Activated CD4-positive, CD25-positive, alpha-beta regulatory T cell (primary cell): ENCODE data around the gene PPIP5K1.
"Not testable (repeated sequence)": the region's sequence is repeated elsewhere in the genome, so short reads cannot be mapped to it uniquely, and the experiment has no call there.

Experiments
- DNase-seq, 4 experiments: peaks; one replicate each; lab custom pipeline; 2025; lab: John Stamatoyannopoulos, UW

The PPIP5K1 gene

DNA sequence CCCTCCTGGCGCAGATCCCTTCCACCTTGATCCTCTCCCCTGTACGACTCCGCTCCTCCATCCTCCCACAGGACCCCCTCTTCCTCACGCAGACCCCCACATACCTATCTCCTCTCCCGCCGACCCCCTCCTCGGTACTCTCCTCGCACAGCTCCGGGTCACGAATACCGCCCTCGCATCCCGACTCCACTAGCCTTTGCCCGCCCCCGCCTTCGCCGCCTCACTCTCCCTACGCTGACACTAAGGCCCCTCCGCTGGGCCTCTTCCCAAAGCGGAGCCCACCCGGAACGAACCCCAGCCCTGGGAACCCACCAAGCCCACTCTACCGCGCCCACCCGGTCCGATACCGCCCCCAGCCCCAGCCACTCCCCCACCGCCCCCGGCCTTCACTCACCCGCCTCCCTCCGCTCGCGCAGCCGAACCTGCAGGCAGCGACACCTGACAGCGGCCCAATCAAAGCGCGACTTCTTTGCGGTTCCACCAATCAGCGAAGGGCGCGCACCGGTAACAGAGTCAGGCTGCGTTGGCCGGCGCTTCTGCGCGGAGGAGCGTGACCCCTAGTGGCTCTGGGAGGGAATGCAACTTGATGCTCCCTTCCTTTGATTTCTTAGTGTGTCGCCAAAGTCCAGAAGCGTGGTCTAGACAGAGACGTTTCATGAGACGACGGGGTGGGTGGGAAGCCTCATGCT lies at the start of gene PPIP5K1:
TSS of gene PPIP5K1 (minus strand) at position 431 of the 689 bp plus-strand sequence. CDS start 5,704 bp downstream, outside the sequence.
- not testable (repeated sequence) for DNase-seq

DNA sequence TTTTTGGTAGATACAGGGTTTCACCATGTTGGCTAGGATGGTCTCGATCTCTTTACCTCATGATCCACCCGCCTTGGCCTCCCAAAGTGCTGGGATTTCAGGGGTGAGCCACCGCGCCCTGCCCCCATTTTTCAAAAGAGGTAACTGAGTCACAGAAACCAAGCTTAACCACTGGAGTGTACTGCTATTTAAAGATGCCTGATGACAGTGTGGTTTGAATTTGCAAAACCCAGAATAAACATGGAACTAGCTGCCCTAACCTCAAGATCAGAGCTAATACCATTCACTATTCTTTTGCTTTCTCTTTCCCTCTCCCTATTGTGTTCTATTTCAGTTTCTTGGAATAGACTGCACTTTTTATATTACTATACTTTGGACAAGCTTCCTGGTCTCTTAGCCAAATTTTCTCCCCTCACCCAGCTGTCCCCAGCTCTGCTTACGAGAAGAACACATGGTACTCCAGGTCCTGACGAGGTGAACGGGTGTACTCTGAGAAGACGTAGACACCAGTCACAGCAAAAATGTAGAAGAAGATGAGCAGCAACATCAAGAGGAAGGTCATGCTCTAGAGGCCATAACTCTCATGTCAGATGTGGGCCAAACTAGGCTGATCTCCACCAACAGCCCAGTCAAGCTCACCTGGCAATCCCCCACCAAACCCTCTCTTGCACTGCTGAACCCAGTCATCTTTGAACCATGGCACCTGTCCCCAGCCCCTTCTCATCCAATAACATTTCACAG lies 48.6 kb upstream of the PPIP5K1 start:
- DNase-seq, result not testable (repeated sequence)

DNA sequence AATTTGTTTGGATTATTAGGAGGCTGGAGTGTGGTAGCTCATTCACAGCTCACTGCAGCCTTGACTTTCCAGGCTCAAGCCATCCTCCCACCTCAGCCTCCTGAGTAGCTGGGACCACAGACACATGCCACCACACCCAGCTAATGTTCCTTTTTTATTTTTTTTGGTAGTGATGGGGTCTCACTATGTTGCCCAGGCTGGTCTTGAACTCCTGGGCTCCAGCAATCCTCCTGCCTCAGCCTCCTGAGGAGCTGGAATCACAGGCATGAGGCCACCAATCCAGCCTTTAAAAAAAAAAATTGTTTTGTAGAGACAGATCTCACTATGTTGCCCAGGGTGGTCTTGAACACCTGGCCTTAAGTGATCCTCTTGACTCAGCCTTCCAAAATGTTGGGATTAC lies 36.9 kb upstream of the PPIP5K1 start:
- not testable (repeated sequence) for DNase-seq

DNA sequence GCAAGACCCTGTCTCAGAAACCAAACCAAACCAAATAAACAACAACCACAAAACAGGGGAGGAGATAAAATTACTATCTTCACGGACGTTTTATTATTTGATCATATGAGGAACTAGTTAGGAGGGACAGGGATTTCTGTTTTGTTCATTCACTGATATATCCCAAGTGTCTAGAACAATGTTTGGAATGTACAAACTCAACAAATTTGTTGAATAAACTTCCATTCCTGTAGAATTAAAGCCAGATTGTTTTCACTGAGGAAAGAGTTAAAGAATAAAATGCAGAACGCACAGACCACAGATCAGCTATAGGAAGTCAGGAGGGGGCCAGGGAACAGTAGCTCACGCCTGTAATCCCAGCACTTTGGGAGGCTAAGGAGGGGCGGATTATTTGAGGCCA lies 35.1 kb upstream of the PPIP5K1 start:
- no peak for DNase-seq

DNA sequence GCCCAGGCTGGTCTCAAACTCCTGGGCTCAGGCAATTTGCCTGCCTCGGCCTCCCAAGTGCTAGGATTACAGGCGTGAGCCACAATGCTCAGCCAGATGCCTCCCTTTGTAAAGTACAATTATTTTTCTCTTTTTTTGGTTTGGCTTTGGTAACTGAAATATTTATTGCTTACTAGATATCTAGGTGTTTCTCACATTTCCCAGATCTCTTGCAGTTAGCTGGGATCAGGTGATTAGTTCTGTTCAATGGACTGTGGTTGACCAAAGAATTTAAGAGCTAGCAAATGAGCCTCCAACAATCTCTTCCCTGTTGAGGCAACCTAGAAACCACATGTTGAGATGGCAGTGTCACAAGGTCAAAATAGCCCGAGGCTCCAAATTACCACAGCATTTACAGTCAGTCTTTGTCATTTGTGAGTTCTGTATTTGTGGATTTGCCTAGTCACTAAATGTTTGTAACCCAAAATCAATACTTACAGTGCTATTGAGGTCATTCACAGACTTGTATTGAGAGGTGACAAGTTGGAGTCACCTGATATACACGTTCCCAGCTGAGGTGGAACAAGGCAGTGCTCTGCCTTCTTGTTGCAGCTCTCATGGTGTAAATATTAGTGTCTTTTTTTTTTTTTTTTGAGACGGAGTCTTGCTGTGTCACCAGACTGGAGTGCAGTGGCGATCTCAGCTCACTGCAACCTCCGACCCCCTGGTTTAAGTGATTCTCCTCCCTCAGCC lies 32.2 kb upstream of the PPIP5K1 start:
- DNase-seq, result not testable (repeated sequence)

DNA sequence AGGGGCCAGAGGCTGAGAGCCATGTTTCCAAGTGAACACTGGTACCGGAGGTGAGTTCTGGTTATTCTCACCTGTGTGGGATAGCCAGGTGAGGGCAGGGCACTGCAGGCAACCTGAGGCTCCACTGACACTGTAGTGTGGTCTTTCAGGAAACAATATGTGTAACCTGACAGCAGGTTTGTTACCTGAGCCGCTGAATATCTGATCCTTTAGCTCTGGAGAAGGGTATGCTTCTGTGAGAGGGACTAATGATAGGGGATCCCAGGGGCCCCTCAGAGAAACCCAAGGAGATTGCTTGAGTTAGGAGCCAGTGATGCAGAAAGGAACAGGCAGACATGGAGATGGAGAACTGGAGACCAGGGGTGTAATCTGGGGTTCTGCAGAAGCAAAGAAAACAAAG lies 28.7 kb upstream of the PPIP5K1 start, which contains the start of gene STRC:
TSS of gene STRC (minus strand) at position 101 of the 400 bp plus-strand sequence. CDS start at position 23, 78 bp downstream.
- DNase-seq, result not testable (repeated sequence)

DNA sequence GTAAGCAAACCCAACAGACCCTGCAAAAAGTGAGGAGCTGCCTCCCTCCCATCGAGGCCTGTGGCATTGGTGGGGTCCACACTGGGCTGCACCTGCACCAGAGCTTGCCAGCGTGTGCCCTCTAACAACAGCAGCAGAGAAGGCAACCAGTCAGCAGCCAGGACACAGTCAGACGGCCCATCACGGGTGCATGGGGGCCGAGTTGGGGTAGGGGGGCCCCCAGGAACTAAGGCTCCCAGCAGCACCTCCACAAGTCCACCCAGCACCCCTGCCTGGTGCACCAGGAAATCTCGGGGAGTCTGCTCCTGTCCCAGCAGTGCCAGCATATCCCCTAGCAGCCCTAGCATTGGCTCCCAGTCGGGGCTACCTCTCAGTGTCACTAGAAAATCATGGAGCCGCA lies 27.7 kb upstream of the PPIP5K1 start:
- DNase-seq, result not testable (repeated sequence)

DNA sequence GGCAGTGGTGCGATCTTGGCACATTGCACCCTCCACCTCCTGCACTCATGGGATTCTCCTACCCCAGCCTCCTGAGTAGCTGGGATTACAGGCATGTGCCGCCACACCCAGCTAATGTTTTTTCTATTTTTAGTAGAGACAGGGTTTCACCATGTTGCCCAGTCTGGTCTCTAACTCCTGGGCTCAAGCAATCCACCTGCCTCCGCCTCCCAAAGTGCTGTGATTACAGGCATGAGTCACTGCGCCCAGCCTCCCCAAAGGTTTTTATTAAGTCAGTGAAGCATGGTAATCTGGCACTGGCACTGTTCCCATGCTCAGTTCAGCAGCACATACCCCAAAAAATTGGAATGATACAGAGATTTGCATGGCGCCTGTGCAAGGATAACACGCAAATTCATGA lies 12.2 kb upstream of the PPIP5K1 start:
- DNase-seq, result not testable (repeated sequence)

DNA sequence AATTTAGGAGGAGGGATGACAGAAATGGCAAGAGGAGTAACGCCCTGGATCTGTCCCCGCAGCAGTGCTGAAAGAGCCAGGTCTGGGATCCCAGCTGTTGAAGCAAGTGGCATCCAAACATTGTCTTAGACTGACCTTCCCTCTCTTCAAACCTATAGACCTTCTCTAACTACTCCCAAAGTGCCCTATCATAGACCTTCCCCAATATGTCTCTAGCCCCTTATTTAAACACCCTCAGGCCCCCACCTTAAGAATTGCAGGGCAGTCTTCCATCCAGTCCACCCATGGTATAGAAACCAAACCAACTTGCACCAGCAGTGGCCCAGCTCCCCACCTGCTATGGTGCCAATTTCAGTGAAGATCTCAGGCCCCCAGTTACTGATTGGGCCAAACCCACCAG lies 10.2 kb upstream of the PPIP5K1 start:
- DNase-seq, result not testable (repeated sequence)

DNA sequence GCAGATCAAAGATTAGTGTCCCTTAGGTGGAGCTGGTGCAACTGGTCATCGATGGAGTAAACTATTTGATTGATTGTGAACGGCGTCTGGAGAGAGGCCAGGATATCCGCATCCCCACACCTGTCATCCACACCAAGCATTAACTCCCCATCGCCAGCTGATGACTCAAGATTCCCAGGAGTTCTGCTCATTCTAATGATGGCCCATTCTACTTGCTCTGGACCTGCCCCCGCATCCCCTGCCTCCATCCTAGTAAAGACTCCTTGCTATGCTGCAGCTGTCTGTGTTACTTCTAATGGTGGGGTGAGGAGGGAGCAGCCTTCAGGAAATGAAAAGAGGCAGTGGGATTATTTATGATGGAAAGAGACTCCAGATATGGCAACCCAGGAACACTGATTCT lies 9.1 kb upstream of the PPIP5K1 start:
- DNase-seq, result not testable (repeated sequence)

DNA sequence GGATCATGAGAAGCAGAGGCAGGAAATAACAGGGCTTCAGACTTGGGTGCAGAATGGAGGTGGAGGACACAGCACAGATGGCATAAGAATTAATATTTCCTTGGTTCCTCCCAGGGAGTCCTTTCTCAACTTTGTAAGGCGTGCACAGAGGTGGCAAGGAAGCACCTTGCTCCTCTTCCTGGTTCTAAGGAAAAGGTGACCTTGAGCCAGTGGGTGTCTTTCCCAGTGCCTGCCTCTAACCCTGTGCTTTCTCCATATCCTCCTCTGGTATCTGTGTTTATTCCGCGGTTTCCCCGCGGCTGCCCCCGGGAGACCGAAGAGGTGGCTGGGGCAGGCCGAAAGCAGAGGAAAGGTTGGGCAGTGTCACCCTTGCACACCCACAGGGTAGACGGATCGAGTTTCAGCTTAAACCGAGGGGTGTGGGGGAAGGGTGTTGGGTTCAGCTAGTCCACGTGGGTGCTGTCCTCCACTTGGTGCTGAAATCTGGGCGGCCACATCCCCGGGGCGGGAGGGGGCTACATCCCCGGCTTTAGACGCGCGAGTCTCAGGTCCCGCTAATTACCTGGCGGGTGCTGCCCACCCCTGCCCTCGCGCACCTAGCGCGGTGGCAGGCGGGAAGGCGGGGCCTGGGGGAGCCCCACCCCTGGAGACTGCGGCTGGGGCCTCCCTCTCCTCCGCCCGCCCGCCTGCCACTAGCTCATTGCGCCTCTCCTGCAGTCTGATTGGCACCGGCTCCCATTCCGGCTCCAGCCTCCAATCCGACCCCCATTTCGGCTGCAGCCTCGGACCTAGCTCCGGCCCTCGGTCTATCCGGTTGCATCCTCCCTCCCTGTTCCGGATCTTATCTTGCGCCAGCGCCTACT lies 3.6 kb upstream of the PPIP5K1 start, which contains the start of gene CKMT1B:
TSS of gene CKMT1B (plus strand) at position 700 of the 863 bp plus-strand sequence. CDS start 192 bp downstream, outside the sequence.
- not testable (repeated sequence) for DNase-seq

DNA sequence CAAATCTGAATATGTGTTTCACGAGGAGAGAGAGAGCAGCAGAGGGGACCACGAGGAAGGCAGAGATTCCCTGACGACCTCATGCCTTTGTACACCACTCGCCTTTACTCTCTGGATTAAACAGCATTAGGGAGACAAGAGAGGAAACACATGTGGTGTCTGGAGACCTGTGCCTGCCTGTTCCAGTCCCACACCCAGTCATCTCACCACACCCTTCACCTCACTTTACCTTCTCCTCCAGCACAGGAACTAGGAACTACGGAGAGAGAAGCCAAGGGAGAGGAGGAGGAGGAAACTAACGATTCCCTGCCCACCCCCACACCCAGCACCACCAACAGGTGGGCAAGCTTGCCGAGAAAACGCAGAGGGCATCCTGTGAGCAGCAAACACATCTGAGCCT lies 2.8 kb upstream of the PPIP5K1 start:
- not testable (repeated sequence) for DNase-seq

DNA sequence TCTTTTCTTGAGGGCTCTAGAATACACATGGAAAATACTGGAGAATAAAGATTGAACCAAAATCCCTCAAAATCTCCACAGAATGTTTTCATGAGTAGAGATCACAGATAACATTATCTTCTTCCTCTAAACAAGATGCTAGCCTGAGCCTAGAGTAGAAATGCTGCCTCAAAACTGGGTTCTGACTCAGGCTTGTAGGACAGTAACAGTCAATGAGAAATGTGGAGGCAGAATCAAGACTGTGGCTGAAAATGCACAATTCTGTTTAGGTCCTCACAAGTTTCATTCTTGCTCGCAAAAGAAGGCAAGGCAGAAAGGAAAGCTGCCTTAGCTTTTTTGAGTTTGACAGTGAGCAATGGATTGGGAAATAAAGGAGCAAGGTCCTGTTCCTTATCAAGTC lies 15.4 kb downstream of the PPIP5K1 start:
- not testable (repeated sequence) for DNase-seq

DNA sequence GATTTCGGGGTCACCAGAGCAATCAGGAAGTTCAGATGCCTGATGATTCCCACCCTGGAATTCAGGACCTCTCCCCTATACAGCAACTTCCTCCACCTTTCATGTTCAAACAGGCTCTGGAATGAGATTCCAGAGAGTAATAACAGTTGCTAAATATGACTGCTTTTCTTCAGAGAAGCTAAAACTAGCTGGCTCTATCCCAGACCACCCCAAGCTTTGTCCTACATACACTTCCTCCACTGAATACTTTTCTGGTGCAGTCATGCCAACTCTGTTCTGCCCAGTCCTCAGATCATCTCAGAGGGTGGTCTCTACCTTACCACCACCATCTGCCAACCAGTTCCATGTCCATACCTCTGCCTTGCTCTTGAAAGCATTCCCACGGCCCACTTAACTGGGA lies 23.4 kb downstream of the PPIP5K1 start:
- DNase-seq, result not testable (repeated sequence)

DNA sequence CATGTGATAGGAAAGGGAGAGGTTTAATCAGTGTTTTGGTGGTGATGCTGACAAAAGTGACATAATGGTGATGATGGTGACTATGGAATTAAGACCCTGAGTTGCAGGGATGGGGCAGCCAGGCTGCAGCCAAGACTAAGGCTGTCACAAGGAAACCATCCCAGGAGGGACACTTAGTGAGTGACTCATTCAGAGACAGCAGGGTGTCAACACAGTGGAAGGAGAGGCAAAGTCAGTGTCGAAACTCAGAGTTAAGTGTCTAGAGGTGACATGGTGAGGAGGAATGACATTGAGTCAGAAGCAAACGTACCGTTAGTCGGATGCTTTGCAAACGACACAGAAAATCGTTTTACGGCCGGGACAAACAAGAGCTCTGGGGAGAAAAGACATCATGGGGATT lies 26.2 kb downstream of the PPIP5K1 start:
- DNase-seq, result not testable (repeated sequence)

DNA sequence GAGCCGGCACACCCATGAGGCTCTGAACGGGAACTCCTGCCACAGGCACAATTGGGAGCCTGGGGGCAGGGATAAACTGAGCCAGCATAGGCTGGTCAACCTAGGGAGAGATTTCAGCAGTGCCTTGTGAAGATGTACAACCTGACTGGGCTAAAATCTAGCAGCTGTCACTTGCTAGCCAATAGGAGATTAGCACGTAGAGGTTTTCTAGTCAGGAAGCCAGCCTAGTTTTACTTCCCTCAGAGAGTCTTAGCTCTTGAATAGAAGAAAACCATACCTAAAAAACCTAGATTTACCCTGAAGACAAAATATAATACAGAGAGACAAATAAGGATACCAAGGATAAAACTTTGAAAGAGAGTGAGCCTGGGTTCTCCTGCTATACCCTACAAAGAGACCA lies 27.3 kb downstream of the PPIP5K1 start:
- DNase-seq, result not testable (repeated sequence)

DNA sequence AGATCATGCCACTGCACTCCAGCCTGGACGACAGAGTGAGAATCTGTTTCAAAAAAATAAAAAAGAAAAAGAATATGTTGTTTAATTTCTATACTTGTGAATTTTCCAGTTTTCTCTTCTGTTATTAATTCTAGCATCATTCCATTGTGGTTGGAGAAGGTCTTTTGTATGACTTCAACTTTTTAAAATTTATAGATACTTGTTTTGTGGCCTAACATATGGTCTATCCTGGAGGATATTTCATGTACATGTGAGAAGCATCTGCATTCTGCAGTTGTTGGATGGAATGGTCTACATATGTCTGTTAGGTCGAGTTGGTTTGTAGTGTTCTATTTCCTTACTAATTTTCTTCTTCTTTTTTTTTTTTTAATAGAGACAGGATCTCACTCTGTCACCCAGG lies 37.0 kb downstream of the PPIP5K1 start:
- DNase-seq, result no peak

DNA sequence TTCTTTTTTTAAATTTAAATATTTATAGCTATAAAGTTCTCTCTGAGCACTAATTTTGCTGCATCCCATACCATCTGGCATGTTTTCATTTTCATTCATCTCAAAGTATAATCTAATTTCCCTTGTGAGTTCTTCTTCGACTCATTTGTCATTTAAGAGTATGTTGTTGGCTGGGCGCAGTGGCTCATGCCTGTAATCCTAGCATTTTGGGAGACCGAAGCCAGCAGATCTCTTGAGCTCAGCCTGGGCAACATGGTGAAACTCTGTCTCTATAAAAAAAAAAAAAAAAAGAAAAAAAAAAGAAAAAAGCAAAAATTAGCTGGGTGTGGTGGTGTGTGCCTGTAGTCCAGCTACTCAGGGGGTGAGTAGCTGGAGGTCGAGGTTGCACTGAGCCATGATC lies 37.8 kb downstream of the PPIP5K1 start:
- no peak for DNase-seq

DNA sequence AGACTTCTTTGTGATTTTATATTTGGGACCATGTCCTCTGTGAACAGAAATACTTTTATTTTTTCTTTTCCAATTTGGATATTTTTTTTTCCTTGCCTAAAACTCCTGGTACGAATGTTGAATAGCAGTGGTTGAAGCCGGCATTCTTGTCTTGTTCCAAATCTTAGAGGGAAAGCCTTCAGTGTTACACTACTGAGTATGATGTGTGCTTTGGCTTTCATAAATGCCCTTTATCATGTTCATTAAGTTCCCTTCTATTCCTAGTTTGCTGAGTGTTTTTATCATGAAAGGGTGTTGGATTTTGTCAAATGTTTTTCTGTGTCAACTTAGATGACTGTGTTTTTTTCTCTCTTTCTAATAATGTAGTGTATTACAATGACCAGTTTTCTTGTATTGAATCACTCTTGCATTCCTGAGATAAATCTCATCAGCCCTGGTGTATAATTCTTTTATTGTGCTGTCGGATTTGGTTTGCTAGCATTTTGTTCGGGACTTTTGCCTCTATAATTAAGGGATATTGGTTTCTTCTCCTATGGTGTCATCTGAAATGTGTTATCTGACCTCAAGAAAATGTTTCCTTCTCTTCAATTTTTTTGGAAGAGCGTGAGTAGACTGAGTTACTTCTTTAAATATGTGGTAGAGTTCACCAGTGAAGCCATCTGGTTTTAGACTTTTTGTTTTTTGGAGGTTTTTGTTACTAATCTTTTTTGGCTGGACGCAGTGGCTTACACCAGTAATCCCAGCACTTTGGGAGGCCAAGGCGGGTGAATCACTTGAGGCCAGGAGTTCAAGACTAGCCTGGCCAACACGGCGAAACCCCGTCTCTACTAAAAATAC lies 39.3 kb downstream of the PPIP5K1 start:
- no peak for DNase-seq

DNA sequence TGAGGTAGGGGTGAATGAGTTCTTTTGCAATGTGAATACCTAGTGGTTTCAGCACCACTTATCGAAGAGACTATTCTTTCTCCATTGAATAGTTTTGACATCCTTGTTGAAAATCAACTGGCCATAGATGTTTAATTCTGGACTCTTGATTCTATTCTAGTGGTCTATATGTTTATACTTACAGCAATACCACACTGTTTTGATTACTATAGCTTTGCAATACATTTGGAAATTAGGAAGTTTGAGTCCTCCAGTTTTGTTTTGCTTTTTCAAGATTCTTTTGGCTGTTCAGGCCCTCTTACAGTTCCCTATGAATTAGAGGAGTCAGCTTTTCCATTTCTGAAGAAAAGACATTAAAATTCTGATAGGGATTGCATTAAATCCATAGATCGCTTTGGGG lies 42.5 kb downstream of the PPIP5K1 start:
- no peak for DNase-seq
